Lung (tissue), 12 donors: ENCODE measurements around the gene LDLRAP1. TPM values are rescaled to one million over a fixed set of nuclear protein-coding genes. Genes with fewer than 3 reads are reported as not detected.

Experiments used
- ATAC-seq: fragments of 200-7000 bp; cut with Tn5 transposase; one replicate; pipeline ENCODE4 v1.9.1; 2020; ENCODE audit warnings: moderate number of reproducible peaks; ENCODE audit not compliant: insufficient read depth, low FRiP score
- DNase-seq, 3 donors: peaks; one replicate each; pipeline ENCODE4 v3.0.0-alpha.2; 2013 to 2017
- H3K27ac ChIP-seq, 2 donors: one replicate each; pipeline ENCODE4 v1.5.1; 2013; ENCODE audit warnings: mild to moderate bottlenecking in 2 of 2, moderate library complexity in 2 of 2, control low read depth in 1 of 2, inconsistent platforms in 1 of 2, low read depth in 1 of 2, low read length in 1 of 2
- H3K27me3 ChIP-seq, 3 donors: one replicate each; pipeline ENCODE4 v1.5.1; 2013; ENCODE audit warnings: low read length in 2 of 3; ENCODE audit not compliant: control insufficient read depth in 3 of 3, insufficient read depth in 3 of 3
- H3K36me3 ChIP-seq, 4 donors: one replicate each; pipeline ENCODE4 v1.5.1; 2013; ENCODE audit warnings: low read length in 4 of 4, mild to moderate bottlenecking in 1 of 4, moderate library complexity in 1 of 4; ENCODE audit not compliant: control insufficient read depth in 4 of 4, insufficient read depth in 4 of 4
- H3K4me1 ChIP-seq, 5 donors: one replicate each; pipeline ENCODE4 v1.5.1; 2013; ENCODE audit warnings: low read length in 5 of 5, mild to moderate bottlenecking in 2 of 5, moderate library complexity in 1 of 5; ENCODE audit not compliant: control insufficient read depth in 5 of 5, insufficient read depth in 5 of 5
- H3K4me3 ChIP-seq: one replicate; pipeline ENCODE4 v1.5.1; 2013; ENCODE audit warnings: mild to moderate bottlenecking, control low read depth, moderate library complexity
- H3K9ac ChIP-seq, 2 donors: one replicate each; pipeline ENCODE4 v1.5.1; 2013; ENCODE audit warnings: low read length in 2 of 2, control low read depth in 1 of 2; ENCODE audit not compliant: insufficient read depth in 1 of 2
- H3K9me3 ChIP-seq, 4 donors: one replicate each; pipeline ENCODE4 v1.5.1; 2013; ENCODE audit warnings: low read length in 3 of 4, mild to moderate bottlenecking in 1 of 4, moderate library complexity in 1 of 4; ENCODE audit not compliant: control insufficient read depth in 4 of 4, insufficient read depth in 3 of 4
- CTCF ChIP-seq: IDR thresholded peaks from 2 replicates; pipeline ENCODE4 v1.5.1; 2012; ENCODE audit warnings: mild to moderate bottlenecking; ENCODE audit errors: control extremely low read depth, extremely low read depth
- WGBS, 2 donors: extraction: QIAGEN DNeasy Blood & Tissue Kit; methylation state at CpG; one replicate each; pipeline ENCODE4 v1.1.7; 2013; 5-methylcytosine and 5-hydroxymethylcytosine counted together
- polyA plus RNA-seq, 2 donors: library from polyadenylated mRNA; stranded (reverse); fragments of 200-250 nt; gene quantifications; one replicate each; pipeline ENCODE4 v1.2.1, GENCODE V29; 2013
- total RNA-seq, 2 donors: library from RNA; depleted of rRNA in 1 of 2; stranded (reverse); fragments of >200 nt in 1 of 2; gene quantifications; one replicate each; pipeline ENCODE4 v1.2.1, GENCODE V29; 2014 to 2021
- donor health status: control.
- donor health status: control.
- donor health status: Bipolar disorder and iron deficiency.
- donor health status: healthy.
- donor health status: DM: yes; HTN: yes; CAD: no.

The LDLRAP1 gene
- total and polyA plus RNA-seq, 4 donors, result 15.2 to 23.4 (median 18.3) TPM

DNA sequence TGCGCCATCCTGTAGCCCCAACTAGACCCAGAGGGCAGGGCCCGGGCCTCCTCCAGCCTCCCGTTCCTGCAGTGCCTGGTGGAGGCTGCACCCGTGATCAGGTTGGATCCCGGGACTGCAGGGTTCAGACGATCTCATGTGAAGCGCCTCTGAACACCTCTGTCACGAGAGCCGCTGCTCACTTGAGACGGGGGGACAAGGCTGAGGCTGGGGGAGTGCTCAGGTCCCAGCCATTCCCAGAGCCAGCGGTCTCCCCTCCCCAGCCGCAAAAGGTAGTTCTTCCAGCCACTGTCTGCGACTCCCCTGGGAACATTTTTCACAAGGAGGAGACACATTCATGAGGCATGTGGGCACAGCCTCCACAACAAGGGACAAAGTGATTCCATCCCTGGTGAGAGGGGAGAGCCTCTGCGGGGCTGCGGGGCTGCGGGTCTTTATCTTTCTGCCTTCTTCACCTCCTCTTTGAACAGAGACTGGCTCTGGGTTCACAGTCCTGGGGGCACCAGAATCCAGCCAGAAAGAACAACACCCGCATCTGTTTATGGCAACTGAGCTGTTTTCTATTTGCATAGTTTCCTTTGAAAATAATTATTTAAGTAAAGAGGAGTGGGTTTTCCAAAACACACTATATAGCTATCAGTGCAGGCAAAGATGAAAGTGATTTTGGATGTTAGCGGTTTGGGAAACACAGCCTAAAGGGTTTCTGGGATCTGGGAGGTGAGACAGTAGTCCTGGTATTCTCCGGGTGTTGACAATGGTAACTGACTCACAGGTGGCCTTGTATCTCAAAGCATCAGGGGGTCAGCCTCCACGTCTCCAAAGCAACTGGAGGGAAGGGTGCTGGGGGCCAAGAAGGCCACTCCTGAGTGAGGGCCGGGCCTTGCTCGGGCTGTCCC is 13.0 kb upstream of the LDLRAP1 start:
- DNase-seq (no peak), ATAC-seq (no peak)
- 93 to 96% methylated on average over 22 of the region's 22 CpGs for WGBS, 2 donors
- Histone ChIP-seq H3K27me3 (no peaks in the 10 kb centered on the region), H3K9ac (no peak overlapping the region), H3K36me3 (no peaks in the 10 kb centered on the region), H3K4me3 (no peak overlapping the region), H3K27ac (no peak overlapping the region), H3K9me3 (peaks cover 0 to 3% (median under 1%) of the 10 kb centered on the region in 4 donors), H3K4me1 (no peaks in the 10 kb centered on the region)
- no peak for TF ChIP-seq CTCF

- Histone ChIP-seq H3K36me3 (no peaks in the 10 kb centered on the region), H3K4me1 (no peaks in the 10 kb centered on the region), H3K9me3 (no peaks in the 10 kb centered on the region), H3K9ac (no peak overlapping the region), H3K27me3 (no peaks in the 10 kb centered on the region), H3K4me3 (no peak overlapping the region), H3K27ac (no peak overlapping the region)
- ATAC-seq (no peak), DNase-seq (no peak)
- WGBS, 2 donors, result 78 to 83% methylated on average over 11 of the region's 11 CpGs
- TF ChIP-seq CTCF, result no peak
These were observed 12.3 kb upstream of the LDLRAP1 start for GRCh38 chr1:25531082-25531461.

DNA sequence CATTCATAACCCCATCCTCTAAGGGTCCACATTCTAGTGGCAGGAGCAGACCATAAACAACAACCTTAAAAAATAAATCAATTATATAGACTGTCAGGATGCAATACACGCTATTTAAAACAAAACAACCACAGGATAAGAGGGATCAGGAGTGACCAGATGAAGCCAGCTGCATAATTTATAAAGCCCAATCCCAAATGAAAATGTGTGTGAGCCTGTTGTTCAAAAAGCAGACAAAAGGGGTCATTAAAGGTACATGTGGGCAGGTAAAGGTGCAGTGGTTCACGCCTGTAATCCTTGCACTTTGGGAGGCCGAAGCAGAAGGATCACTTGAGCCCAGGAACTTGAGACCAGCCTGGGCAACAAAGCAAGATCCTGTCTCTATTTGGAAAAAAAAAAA is 10.4 kb upstream of the LDLRAP1 start:
- no peak overlapping the region for H3K4me3 ChIP-seq
- DNase-seq, result no peak
- TF ChIP-seq CTCF, result no peak
- H3K36me3 ChIP-seq, result no peaks in the 10 kb centered on the region
- no peaks in the 10 kb centered on the region for H3K27me3 ChIP-seq
- H3K27ac ChIP-seq, result no peak overlapping the region
- H3K9ac ChIP-seq, result no peak overlapping the region
- no peaks in the 10 kb centered on the region for H3K9me3 ChIP-seq
- ATAC-seq, result no peak
- WGBS, 2 donors, result 89 to 90% methylated on average over 3 of the region's 3 CpGs
- H3K4me1 ChIP-seq, result no peaks in the 10 kb centered on the region
